Subcutaneous preadipocyte (primary cell): ENCODE data around the gene VAPA. TPM values are rescaled to one million over a fixed set of nuclear protein-coding genes. Genes with fewer than 3 reads are reported as not detected.

Source experiments
- small RNA-seq: library from RNA; depleted of rRNA; stranded (forward); fragments of <200 nt; gene quantifications from one replicate; pipeline ENCODE3, GENCODE V24; 2012
- total RNA-seq: library from RNA; depleted of rRNA; stranded (reverse); fragments of >200 nt; gene quantifications from 2 replicates; pipeline ENCODE4 v1.2.3, GENCODE V29; 2012

The VAPA gene
- 193 and 211 TPM in 2 replicates for total RNA-seq

GRCh38 chr18:9913526-9914333 is at the start of gene VAPA:
Gene VAPA, plus strand, starts transcription at chr18:9914016. Its CDS starts 241 bp downstream, at chr18:9914257.

GRCh38 chr18:9885170-9886004 is 28.4 kb upstream of the VAPA start, which contains the start of gene TXNDC2:
Gene TXNDC2, plus strand, starts transcription at chr18:9885973. Its CDS starts 708 bp downstream, at chr18:9886681.

Small RNAs within 50 kb of the gene (small RNA-seq; reads per million reads assigned to genes)
- gene RNA5SP450: 0.63 reads per million, percentile 39 among the genes with 10 or more reads in this experiment

Other genes with a start within 250 kb of the VAPA start
- gene RAB31, start 205.7 kb upstream of the VAPA start, total RNA-seq: 25.7 and 37.9 TPM in 2 replicates
- gene TXNDC2, start 28.0 kb upstream of the VAPA start, total RNA-seq: under 0.01 TPM in 1 of 2 replicates, not detected in the other